Measurements from ENCODE around the gene CYP4F2.

GRCh38 chr19:15866636-15867035, 31.2 kb downstream of the CYP4F2 start:
- TF ChIP-seq CTCF (conservative IDR thresholded peaks at IDR 0.05 in 1 of 2, IDR thresholded peaks at IDR 0.05 in 1 of 2; ENCODE audit: low read depth in 1 of 2, low read length in 2 of 2) (no peak), EZH2 (IDR thresholded peaks at IDR 0.05; ENCODE audit: low read length, missing control alignments) (no peak)
